Stimulated activated naive CD8-positive, alpha-beta T cell treated with anti-CD3 and anti-CD28 coated beads, Interleukin-15, amount 100 ng/mL, for 72 hours (primary cell): ENCODE results near the gene MAPT.

Experiments used
- ATAC-seq: fragments of 150-1000 bp; cut with Tn5 transposase; 2 replicates; pipeline ENCODE4 v1.10.0; 2021; ENCODE audit warnings: mild to moderate bottlenecking, moderate library complexity
- DNase-seq, 2 donors: peaks; one replicate each; pipeline ENCODE4 v3.0.0; 2021 to 2022
- H3K27ac Mint-ChIP-seq, 2 donors: one replicate each; pipeline ENCODE4 v1.8.0; 2022; ENCODE audit warnings: mild to moderate bottlenecking in 2 of 2, mixed read lengths in 2 of 2, moderate library complexity in 2 of 2
- H3K27me3 Mint-ChIP-seq: one replicate; pipeline ENCODE4 v1.8.0; 2022; ENCODE audit warnings: mixed read lengths
- H3K4me1 Mint-ChIP-seq: one replicate; pipeline ENCODE4 v1.8.0; 2022; ENCODE audit warnings: mild to moderate bottlenecking, mixed read lengths
- H3K4me3 Mint-ChIP-seq, 2 donors: one replicate each; pipeline ENCODE4 v1.8.0; 2022; ENCODE audit warnings: mild to moderate bottlenecking in 2 of 2, mixed read lengths in 2 of 2, moderate library complexity in 1 of 2
- H3K9me3 Mint-ChIP-seq, 2 donors: one replicate each; pipeline ENCODE4 v1.8.0; 2022; ENCODE audit warnings: mixed read lengths in 2 of 2

MAPT gene

GRCh38 chr17:46064460-46064859, 170.1 kb downstream of the MAPT start:
- Mint-ChIP-seq H3K27ac (no peak overlapping the region), H3K4me1 (peaks cover 11% of the 10 kb centered on the region), H3K4me3 (no peak overlapping the region), H3K27me3 (no peaks in the 10 kb centered on the region), H3K9me3 (no peaks in the 10 kb centered on the region)
- no peak for DNase-seq
- ATAC-seq, result no peak

DNA sequence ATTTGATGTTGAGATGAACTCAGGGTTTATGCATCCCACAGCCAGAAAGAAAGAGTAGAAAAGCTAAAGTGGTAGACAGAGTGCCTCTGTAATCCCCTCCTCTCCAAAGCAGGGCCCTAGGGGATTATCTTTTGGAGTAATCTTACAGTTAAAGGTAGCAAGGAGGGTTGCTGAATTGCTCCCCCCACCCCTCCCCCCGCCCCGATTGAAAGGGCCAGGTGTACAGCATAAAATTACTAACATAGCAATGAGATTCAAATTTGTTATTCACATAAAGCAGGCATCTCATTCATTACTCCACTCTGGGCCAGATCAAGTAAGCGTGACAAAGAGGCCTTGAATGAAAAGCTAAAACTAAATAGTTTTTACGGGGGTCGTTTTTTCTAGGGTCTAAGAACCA, 177.4 kb downstream of the MAPT start:
- Mint-ChIP-seq H3K4me3 (no peak overlapping the region), H3K4me1 (peaks cover 28% of the 10 kb centered on the region), H3K27ac (no peak overlapping the region), H3K27me3 (no peaks in the 10 kb centered on the region), H3K9me3 (no peaks in the 10 kb centered on the region)
- DNase-seq (no peak), ATAC-seq (no peak)

GRCh38 chr17:46072998-46073397, 178.6 kb downstream of the MAPT start:
- no peak for DNase-seq
- H3K9me3 Mint-ChIP-seq, result no peaks in the 10 kb centered on the region
- peaks cover 29% of the 10 kb centered on the region for H3K4me1 Mint-ChIP-seq
- ATAC-seq, result no peak
- H3K27me3 Mint-ChIP-seq, result no peaks in the 10 kb centered on the region
- no peak overlapping the region for H3K4me3 Mint-ChIP-seq
- no peak overlapping the region for H3K27ac Mint-ChIP-seq

GRCh38 chr17:46074540-46074939, 180.2 kb downstream of the MAPT start:
- H3K27ac Mint-ChIP-seq, result no peak overlapping the region
- DNase-seq (no peak), ATAC-seq (no peak)
- peaks cover 32% of the 10 kb centered on the region for H3K4me1 Mint-ChIP-seq
- H3K27me3 Mint-ChIP-seq, result no peaks in the 10 kb centered on the region
- no peak overlapping the region for H3K4me3 Mint-ChIP-seq
- no peaks in the 10 kb centered on the region for H3K9me3 Mint-ChIP-seq
